SU-DHL-6 (cell line): ENCODE measurements around the gene CALCR.

Experiments used
- H2AFZ ChIP-seq: fragments of 200-600 bp; sonication (generic); 2 replicates; pipeline ENCODE4 v1.6.1; 2014; ENCODE audit warnings: low read depth, mild to moderate bottlenecking, moderate library complexity, mixed read lengths, antibody characterized with exemption, low read length; ENCODE audit not compliant: severe bottlenecking
- H3F3A ChIP-seq: fragments of 200-600 bp; shearing (Covaris generic); 2 replicates; pipeline ENCODE4 v1.6.0; 2016; ENCODE audit warnings: antibody characterized with exemption, mild to moderate bottlenecking; ENCODE audit not compliant: insufficient read depth
- H3K27ac ChIP-seq: fragments of 200-600 bp; sonication (generic); 2 replicates; pipeline ENCODE4 v1.5.1; 2016; ENCODE audit warnings: low read depth, mild to moderate bottlenecking, low read length, moderate library complexity, mixed read lengths
- H3K27me3 ChIP-seq: fragments of 200-600 bp; sonication (generic), shearing (Covaris generic); 2 replicates; pipeline ENCODE4 v1.6.0; 2014; ENCODE audit warnings: mild to moderate bottlenecking, low read length
- H3K36me3 ChIP-seq: fragments of 200-600 bp; sonication (generic); 2 replicates; pipeline ENCODE4 v1.6.1; 2014; ENCODE audit warnings: mild to moderate bottlenecking, low read length, mixed read lengths
- H3K4me2 ChIP-seq: fragments of 300-600, 200-600 bp; shearing (Covaris generic), sonication (generic); 2 replicates; pipeline ENCODE4 v1.6.0; 2014; ENCODE audit warnings: low read length, low read depth, mild to moderate bottlenecking; ENCODE audit not compliant: poor library complexity, severe bottlenecking
- H3K4me3 ChIP-seq: fragments of 200-600 bp; sonication (generic); 2 replicates; pipeline ENCODE4 v1.5.1; 2014; ENCODE audit warnings: antibody characterized with exemption, low read length, mild to moderate bottlenecking, mixed read lengths; ENCODE audit not compliant: insufficient read depth, poor library complexity, severe bottlenecking
- H3K79me2 ChIP-seq: fragments of 200-600 bp; sonication (generic); 2 replicates; pipeline ENCODE4 v1.6.1; 2014; ENCODE audit warnings: mild to moderate bottlenecking, low read length, moderate library complexity; ENCODE audit not compliant: insufficient read depth
- H3K9ac ChIP-seq: fragments of 200-600 bp; sonication (generic); 2 replicates; pipeline ENCODE4 v1.7.0; 2014; ENCODE audit warnings: mild to moderate bottlenecking, low read length
- H3K9me2 ChIP-seq: fragments of 200-600 bp; sonication (generic); replicated peaks from 2 replicates; pipeline ENCODE4 v1.6.1; 2014; ENCODE audit warnings: low read length; ENCODE audit not compliant: insufficient read depth
- H3K9me3 ChIP-seq: fragments of 200-600 bp; sonication (generic); 2 replicates; pipeline ENCODE4 v1.6.1; 2014; ENCODE audit warnings: low read length, mixed read lengths; ENCODE audit not compliant: insufficient read depth
- H4K20me1 ChIP-seq: fragments of 200-600 bp; sonication (generic); 2 replicates; pipeline ENCODE4 v1.6.1; 2014; ENCODE audit warnings: low read depth, mild to moderate bottlenecking, antibody characterized with exemption, low read length, moderate library complexity, mixed read lengths
- EZH2phosphoT487 ChIP-seq: fragments of 200-600 bp; sonication (generic), shearing (Covaris generic); conservative IDR thresholded peaks from 2 replicates; pipeline ENCODE4 v1.6.1; 2018; ENCODE audit warnings: mild to moderate bottlenecking, antibody characterized with exemption, low read length, moderate library complexity, mixed read lengths
- TF ChIP-seq, protein P1 (sequence below): fragments of 200-600 bp; sonication (generic); IDR thresholded peaks from one replicate; pipeline ENCODE4 v1.5.1; 2017; ENCODE audit warnings: antibody characterized with exemption, mild to moderate bottlenecking, low read length, moderate library complexity; ENCODE audit not compliant: insufficient read depth, poor library complexity, severe bottlenecking

The CALCR gene

GRCh38 chr7:93407239-93407638 is 167.3 kb downstream of the CALCR start:
- H2AFZ ChIP-seq: no peak overlapping the region
- no peak overlapping the region for H3K27ac ChIP-seq
- no peaks in the 10 kb centered on the region for H3K36me3 ChIP-seq
- no peaks in the 10 kb centered on the region for H4K20me1 ChIP-seq
- TF ChIP-seq, protein P1, sequence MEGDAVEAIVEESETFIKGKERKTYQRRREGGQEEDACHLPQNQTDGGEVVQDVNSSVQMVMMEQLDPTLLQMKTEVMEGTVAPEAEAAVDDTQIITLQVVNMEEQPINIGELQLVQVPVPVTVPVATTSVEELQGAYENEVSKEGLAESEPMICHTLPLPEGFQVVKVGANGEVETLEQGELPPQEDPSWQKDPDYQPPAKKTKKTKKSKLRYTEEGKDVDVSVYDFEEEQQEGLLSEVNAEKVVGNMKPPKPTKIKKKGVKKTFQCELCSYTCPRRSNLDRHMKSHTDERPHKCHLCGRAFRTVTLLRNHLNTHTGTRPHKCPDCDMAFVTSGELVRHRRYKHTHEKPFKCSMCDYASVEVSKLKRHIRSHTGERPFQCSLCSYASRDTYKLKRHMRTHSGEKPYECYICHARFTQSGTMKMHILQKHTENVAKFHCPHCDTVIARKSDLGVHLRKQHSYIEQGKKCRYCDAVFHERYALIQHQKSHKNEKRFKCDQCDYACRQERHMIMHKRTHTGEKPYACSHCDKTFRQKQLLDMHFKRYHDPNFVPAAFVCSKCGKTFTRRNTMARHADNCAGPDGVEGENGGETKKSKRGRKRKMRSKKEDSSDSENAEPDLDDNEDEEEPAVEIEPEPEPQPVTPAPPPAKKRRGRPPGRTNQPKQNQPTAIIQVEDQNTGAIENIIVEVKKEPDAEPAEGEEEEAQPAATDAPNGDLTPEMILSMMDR: no peak
- no peak for TF ChIP-seq EZH2phosphoT487
- no peaks in the 10 kb centered on the region for H3K9me3 ChIP-seq
- H3K4me2 ChIP-seq: no peak overlapping the region
- H3K27me3 ChIP-seq: no peaks in the 10 kb centered on the region
- no peak overlapping the region for H3K9ac ChIP-seq
- no peaks in the 10 kb centered on the region for H3K79me2 ChIP-seq
- H3F3A ChIP-seq: no peaks in the 10 kb centered on the region
- no peaks in the 10 kb centered on the region for H3K9me2 ChIP-seq
- H3K4me3 ChIP-seq: no peak overlapping the region

- no peak overlapping the region for H3K27ac ChIP-seq
- H3K36me3 ChIP-seq: no peaks in the 10 kb centered on the region
- no peaks in the 10 kb centered on the region for H4K20me1 ChIP-seq
- H3K27me3 ChIP-seq: no peaks in the 10 kb centered on the region
- H3K4me2 ChIP-seq: no peak overlapping the region
- H3K9ac ChIP-seq: no peak overlapping the region
- H2AFZ ChIP-seq: no peak overlapping the region
- TF ChIP-seq, protein P1: no peak
- no peak for TF ChIP-seq EZH2phosphoT487
- H3K4me3 ChIP-seq: no peak overlapping the region
- H3K9me2 ChIP-seq: no peaks in the 10 kb centered on the region
- no peaks in the 10 kb centered on the region for H3F3A ChIP-seq
- H3K9me3 ChIP-seq: no peaks in the 10 kb centered on the region
- H3K79me2 ChIP-seq: no peaks in the 10 kb centered on the region
Observed at GRCh38 chr7:93402944-93403343, 171.6 kb downstream of the CALCR start.

- Histone ChIP-seq H3K27ac (no peak overlapping the region), H3F3A (no peaks in the 10 kb centered on the region), H4K20me1 (no peaks in the 10 kb centered on the region), H3K36me3 (no peaks in the 10 kb centered on the region), H3K27me3 (no peaks in the 10 kb centered on the region), H3K9me3 (no peaks in the 10 kb centered on the region), H3K9ac (no peak overlapping the region), H3K9me2 (no peaks in the 10 kb centered on the region), H3K79me2 (no peaks in the 10 kb centered on the region), H2AFZ (no peak overlapping the region), H3K4me3 (no peak overlapping the region), H3K4me2 (no peak overlapping the region)
- no peak for TF ChIP-seq EZH2phosphoT487
- TF ChIP-seq, protein P1: no peak
Observed at GRCh38 chr7:93399642-93400041, 174.9 kb downstream of the CALCR start.
